GM18520 (cell line): ENCODE results near the gene FYN.

Experiments
- ATAC-seq: cut with Tn5 transposase; IDR thresholded peaks from one replicate; pipeline ENCODE4 v1.9.1; 2021; ENCODE audit not compliant: unreplicated experiment

The FYN gene

GRCh38 chr6:111772381-111772780 is 100.9 kb downstream of the FYN start:
- ATAC-seq = no peak

- no peak for ATAC-seq
These were observed 101.6 kb downstream of the FYN start for GRCh38 chr6:111771629-111772028.

GRCh38 chr6:111771094-111771432 is 102.2 kb downstream of the FYN start:
- ATAC-seq = no peak

- no peak for ATAC-seq
These were observed 102.8 kb downstream of the FYN start for GRCh38 chr6:111770263-111771093.

GRCh38 chr6:111769365-111770152 is 103.7 kb downstream of the FYN start:
- no peak for ATAC-seq

- ATAC-seq = no peak
These were observed 104.9 kb downstream of the FYN start for GRCh38 chr6:111768431-111768770.

- no peak for ATAC-seq
These were observed 105.4 kb downstream of the FYN start for GRCh38 chr6:111767752-111768430.

- ATAC-seq = no peak
These were observed 106.9 kb downstream of the FYN start for GRCh38 chr6:111766201-111766857.

- ATAC-seq = no peak
These were observed 107.5 kb downstream of the FYN start for GRCh38 chr6:111765763-111766162.

GRCh38 chr6:111764238-111765175 is 108.7 kb downstream of the FYN start:
- ATAC-seq = peak; percentile 96

GRCh38 chr6:111763381-111763780 is 109.9 kb downstream of the FYN start:
- no peak for ATAC-seq

- ATAC-seq = no peak
These were observed 111.4 kb downstream of the FYN start for GRCh38 chr6:111761783-111762312.

GRCh38 chr6:111761212-111761611 is 112.0 kb downstream of the FYN start:
- no peak for ATAC-seq

- no peak for ATAC-seq
These were observed 113.1 kb downstream of the FYN start for GRCh38 chr6:111759836-111760785.

GRCh38 chr6:111759331-111759835 is 113.9 kb downstream of the FYN start:
- no peak for ATAC-seq

- ATAC-seq = no peak
These were observed 114.5 kb downstream of the FYN start for GRCh38 chr6:111758608-111759329.

GRCh38 chr6:111757342-111757741 is 115.9 kb downstream of the FYN start:
- no peak for ATAC-seq

GRCh38 chr6:111754423-111754822 is 118.8 kb downstream of the FYN start:
- no peak for ATAC-seq
